Activated T-helper 1 cell treated with Interleukin-2 at 50 U/mL for 16 hours (primary cell): ENCODE measurements around the gene ROGDI.
A peak's percentile ranks its signal among the peaks of the same experiment; 100 is the strongest.

Source experiments
- DNase-seq: peaks from one replicate; pipeline ENCODE4 v3.0.0-alpha.2; 2020; ENCODE audit warnings: low read depth

ROGDI gene

GRCh38 chr16:4766875-4767628 is 35.4 kb downstream of the ROGDI start, which contains the start of gene ZNF500:
TSS of gene ZNF500 (minus strand) at chr16:4767162. CDS start at chr16:4765978, 1,184 bp downstream.
- peak; percentile 94 for DNase-seq

GRCh38 chr16:4765511-4766474 is 36.6 kb downstream of the ROGDI start:
- DNase-seq: no peak

- DNase-seq: no peak
These were observed 38.6 kb downstream of the ROGDI start for GRCh38 chr16:4763791-4764190.

- no peak for DNase-seq
These were observed 40.2 kb downstream of the ROGDI start for GRCh38 chr16:4762205-4762604.

- DNase-seq: no peak
These were observed 42.1 kb downstream of the ROGDI start for GRCh38 chr16:4760221-4760910.

GRCh38 chr16:4755687-4756086 is 46.7 kb downstream of the ROGDI start:
- no peak for DNase-seq

- DNase-seq: no peak
These were observed 47.6 kb downstream of the ROGDI start for GRCh38 chr16:4754865-4755264.

- DNase-seq: no peak
These were observed 49.2 kb downstream of the ROGDI start for GRCh38 chr16:4753227-4753626.

GRCh38 chr16:4752351-4753100 is 49.9 kb downstream of the ROGDI start:
- no peak for DNase-seq

GRCh38 chr16:4750896-4751295 is 51.5 kb downstream of the ROGDI start:
- DNase-seq: no peak

- no peak for DNase-seq
These were observed 52.7 kb downstream of the ROGDI start for GRCh38 chr16:4749700-4750257.

- DNase-seq: no peak
These were observed 53.6 kb downstream of the ROGDI start for GRCh38 chr16:4748682-4749411.

GRCh38 chr16:4747906-4748681 is 54.3 kb downstream of the ROGDI start:
- no peak for DNase-seq

GRCh38 chr16:4746991-4747574 is 55.4 kb downstream of the ROGDI start:
- DNase-seq: no peak
